Measurements from ENCODE around the gene SPACA4.
"Not testable (repeated sequence)": the region's sequence is repeated elsewhere in the genome, so short reads cannot be mapped to it uniquely, and the experiment has no call there.

The SPACA4 gene

DNA sequence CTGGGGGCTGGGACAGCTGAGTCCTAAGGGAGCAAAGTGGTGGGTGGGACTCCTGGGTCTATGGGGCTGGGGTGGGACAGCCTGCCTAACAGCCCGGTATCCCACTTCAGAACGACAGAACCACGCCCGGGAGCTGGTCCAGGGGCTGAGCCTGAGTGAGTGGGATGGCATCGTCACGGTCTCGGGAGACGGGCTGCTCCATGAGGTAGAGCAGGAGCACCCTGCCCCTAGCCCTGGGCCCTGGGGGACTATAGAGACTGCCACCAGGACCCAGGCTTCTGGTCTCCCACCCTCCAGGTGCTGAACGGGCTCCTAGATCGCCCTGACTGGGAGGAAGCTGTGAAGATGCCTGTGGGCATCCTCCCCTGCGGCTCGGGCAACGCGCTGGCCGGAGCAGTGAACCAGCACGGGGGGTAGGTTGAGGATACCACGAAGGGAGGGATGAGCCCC lies 21.3 kb downstream of the SPACA4 start:
- POLR2A ChIA-PET, result no interaction called here
- DNase-seq (ENCODE audit: extremely low spot score), result no peak
- TF ChIP-seq, protein P1, sequence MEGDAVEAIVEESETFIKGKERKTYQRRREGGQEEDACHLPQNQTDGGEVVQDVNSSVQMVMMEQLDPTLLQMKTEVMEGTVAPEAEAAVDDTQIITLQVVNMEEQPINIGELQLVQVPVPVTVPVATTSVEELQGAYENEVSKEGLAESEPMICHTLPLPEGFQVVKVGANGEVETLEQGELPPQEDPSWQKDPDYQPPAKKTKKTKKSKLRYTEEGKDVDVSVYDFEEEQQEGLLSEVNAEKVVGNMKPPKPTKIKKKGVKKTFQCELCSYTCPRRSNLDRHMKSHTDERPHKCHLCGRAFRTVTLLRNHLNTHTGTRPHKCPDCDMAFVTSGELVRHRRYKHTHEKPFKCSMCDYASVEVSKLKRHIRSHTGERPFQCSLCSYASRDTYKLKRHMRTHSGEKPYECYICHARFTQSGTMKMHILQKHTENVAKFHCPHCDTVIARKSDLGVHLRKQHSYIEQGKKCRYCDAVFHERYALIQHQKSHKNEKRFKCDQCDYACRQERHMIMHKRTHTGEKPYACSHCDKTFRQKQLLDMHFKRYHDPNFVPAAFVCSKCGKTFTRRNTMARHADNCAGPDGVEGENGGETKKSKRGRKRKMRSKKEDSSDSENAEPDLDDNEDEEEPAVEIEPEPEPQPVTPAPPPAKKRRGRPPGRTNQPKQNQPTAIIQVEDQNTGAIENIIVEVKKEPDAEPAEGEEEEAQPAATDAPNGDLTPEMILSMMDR (IDR thresholded peaks at IDR 0.05; ENCODE audit: control extremely low read depth, extremely low read depth, low read depth, missing control alignments), result no peak
- CTCF ChIA-PET, result interaction anchor here (0.8 to 1.4 kb wide), 3 partner anchors 11 to 138 kb away, joined by 3 read pairs; no protein-coding TSS in a partner anchor

DNA sequence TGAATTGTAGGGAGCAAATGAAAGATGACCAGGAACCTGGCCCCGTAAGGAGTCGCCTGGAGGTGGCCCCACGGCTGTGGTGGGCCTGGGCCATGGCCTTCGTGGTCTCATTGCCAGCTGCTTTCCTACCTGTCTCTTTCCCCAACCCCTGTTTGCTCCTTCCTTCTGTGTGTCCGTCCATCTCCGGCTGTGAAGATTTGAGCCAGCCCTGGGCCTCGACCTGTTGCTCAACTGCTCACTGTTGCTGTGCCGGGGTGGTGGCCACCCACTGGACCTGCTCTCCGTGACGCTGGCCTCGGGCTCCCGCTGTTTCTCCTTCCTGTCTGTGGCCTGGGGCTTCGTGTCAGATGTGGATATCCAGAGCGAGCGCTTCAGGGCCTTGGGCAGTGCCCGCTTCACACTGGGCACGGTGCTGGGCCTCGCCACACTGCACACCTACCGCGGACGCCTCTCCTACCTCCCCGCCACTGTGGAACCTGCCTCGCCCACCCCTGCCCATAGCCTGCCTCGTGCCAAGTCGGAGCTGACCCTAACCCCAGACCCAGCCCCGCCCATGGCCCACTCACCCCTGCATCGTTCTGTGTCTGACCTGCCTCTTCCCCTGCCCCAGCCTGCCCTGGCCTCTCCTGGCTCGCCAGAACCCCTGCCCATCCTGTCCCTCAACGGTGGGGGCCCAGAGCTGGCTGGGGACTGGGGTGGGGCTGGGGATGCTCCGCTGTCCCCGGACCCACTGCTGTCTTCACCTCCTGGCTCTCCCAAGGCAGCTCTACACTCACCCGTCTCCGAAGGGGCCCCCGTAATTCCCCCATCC lies 22.1 kb downstream of the SPACA4 start:
- POLR2A ChIA-PET, result no interaction called here
- TF ChIP-seq, protein P1 (IDR thresholded peaks at IDR 0.05; ENCODE audit: control extremely low read depth, extremely low read depth, low read depth, missing control alignments), result no peak
- CTCF ChIA-PET, result interaction anchor here (0.8 to 1.2 kb wide), 2 partner anchors 12 to 113 kb away, joined by 3 read pairs; no protein-coding TSS in a partner anchor
- DNase-seq (ENCODE audit: extremely low spot score), result no peak

DNA sequence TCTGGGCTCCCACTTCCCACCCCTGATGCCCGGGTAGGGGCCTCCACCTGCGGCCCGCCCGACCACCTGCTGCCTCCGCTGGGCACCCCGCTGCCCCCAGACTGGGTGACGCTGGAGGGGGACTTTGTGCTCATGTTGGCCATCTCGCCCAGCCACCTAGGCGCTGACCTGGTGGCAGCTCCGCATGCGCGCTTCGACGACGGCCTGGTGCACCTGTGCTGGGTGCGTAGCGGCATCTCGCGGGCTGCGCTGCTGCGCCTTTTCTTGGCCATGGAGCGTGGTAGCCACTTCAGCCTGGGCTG lies 22.7 kb downstream of the SPACA4 start:
- POLR2A ChIA-PET, result no interaction called here
- CTCF ChIA-PET, result no interaction called here
- DNase-seq (ENCODE audit: extremely low spot score), result no peak
- TF ChIP-seq, protein P1 (IDR thresholded peaks at IDR 0.05; ENCODE audit: control extremely low read depth, extremely low read depth, low read depth, missing control alignments), result no peak

DNA sequence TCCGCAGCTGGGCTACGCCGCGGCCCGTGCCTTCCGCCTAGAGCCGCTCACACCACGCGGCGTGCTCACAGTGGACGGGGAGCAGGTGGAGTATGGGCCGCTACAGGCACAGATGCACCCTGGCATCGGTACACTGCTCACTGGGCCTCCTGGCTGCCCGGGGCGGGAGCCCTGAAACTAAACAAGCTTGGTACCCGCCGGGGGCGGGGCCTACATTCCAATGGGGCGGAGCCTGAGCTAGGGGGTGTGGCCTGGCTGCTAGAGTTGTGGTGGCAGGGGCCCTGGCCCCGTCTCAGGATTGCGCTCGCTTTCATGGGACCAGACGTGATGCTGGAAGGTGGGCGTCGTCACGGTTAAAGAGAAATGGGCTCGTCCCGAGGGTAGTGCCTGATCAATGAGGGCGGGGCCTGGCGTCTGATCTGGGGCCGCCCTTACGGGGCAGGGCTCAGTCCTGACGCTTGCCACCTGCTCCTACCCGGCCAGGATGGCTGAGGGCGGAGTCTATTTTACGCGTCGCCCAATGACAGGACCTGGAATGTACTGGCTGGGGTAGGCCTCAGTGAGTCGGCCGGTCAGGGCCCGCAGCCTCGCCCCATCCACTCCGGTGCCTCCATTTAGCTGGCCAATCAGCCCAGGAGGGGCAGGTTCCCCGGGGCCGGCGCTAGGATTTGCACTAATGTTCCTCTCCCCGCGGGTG lies 23.2 kb downstream of the SPACA4 start:
- POLR2A ChIA-PET, result interaction anchor here (1.4 kb wide), 1 partner anchor 11 kb away, joined by 5 read pairs; the partner anchor contains the start of genes RPL18 and SPHK2
- CTCF ChIA-PET, result no interaction called here
- TF ChIP-seq, protein P1 (IDR thresholded peaks at IDR 0.05; ENCODE audit: control extremely low read depth, extremely low read depth, low read depth, missing control alignments), result no peak
- no peak for DNase-seq (ENCODE audit: extremely low spot score)

DNA sequence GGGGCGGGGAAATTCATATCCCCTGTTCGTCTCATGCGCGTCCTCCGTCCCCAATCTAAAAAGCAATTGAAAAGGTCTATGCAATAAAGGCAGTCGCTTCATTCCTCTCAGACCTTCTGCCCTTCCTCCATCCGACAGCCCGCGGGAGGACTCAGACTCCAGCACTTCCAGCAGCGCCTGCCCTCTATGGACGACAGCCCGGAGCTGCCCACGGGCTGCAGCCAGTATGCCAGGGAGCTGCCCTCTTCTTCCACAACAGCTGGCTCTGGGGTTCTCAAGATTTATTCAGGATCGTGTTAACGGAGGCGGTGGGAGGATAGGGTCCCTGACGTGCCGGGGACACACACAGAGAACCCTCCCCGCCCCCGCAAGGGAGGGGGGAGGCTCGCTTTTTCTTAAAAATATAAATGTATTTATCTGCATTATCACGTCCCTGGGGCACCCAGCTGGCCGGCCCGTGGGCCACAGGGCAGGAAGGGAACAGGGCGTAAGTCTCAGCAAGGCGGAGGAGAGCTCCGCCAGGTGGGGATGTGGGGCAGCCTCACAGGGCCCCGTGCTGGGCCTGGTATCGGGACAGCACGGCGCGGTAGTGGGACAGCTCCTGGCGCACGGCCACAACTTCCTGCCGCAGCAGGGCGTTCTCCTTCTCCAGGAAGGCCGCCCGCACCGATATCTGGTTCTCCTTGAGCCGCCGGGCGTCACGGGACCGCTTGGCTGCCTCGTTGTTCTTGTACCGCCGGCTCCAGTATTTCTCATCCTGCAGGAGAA lies 23.9 kb downstream of the SPACA4 start:
- TF ChIP-seq, protein P1 (IDR thresholded peaks at IDR 0.05; ENCODE audit: control extremely low read depth, extremely low read depth, low read depth, missing control alignments), result no peak
- DNase-seq (ENCODE audit: extremely low spot score), result no peak
- POLR2A ChIA-PET, result interaction anchor here (1.4 kb wide), 1 partner anchor 11 kb away, joined by 5 read pairs; the partner anchor contains the start of genes RPL18 and SPHK2
- CTCF ChIA-PET, result no interaction called here

DNA sequence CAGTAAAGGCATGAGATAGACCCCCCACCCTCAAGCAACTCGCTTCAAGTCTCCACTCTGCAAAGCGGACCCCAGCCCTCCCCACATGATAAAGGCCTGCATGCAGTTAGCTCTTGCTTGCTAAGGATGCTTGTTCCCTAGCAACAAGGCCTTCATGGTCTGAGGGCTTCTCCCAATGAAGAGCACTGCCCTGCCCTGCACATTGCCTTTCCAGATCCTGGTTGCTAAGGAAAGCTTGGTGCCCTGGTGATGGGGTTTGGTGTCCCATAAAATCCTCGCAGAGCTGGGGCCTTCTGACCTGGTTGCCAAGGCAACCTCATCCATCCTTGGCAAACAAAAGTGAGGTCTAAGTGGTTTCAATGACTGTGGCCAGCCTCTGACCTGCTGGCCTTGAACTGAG lies 24.7 kb downstream of the SPACA4 start:
- DNase-seq (ENCODE audit: extremely low spot score), result no peak
- TF ChIP-seq, protein P1 (IDR thresholded peaks at IDR 0.05; ENCODE audit: control extremely low read depth, extremely low read depth, low read depth, missing control alignments), result no peak
- ChIA-PET POLR2A (interaction anchor here (1.4 to 3.4 kb wide), 2 partner anchors 12 kb away, joined by 5 to 16 read pairs; partner anchors contain the start of genes RPL18 and SPHK2), CTCF (interaction anchor here (1.0 to 2.2 kb wide), 2 partner anchors 15 to 23 kb away, joined by 4 to 5 read pairs; partner anchors contain the start of gene CA11)

DNA sequence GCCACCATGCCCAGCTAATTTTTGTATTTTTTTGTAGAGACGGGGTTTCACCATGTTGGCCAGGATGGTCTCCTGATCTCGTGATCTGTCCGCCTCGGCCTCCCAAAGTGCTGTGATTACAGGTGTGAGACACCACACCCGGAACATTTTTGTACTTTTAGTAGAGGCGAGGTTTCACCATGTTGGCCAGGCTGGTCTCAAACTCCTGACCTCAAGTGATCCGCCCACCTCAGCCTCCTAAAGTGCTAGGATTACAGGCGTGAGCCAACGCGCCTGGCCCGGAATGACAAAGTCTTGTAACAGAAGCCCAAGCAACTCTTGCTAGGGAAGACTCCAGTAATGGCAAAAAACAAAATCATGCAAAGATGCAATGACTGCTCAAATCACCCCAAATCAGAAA lies 25.7 kb downstream of the SPACA4 start:
- not testable (repeated sequence) for DNase-seq (ENCODE audit: extremely low spot score)
- ChIA-PET CTCF (interaction anchor here (1.0 to 2.2 kb wide), 2 partner anchors 14 to 24 kb away, joined by 4 to 5 read pairs; partner anchors contain the start of gene CA11), POLR2A (interaction anchor here (0.7 to 3.4 kb wide), 2 partner anchors 10 to 13 kb away, joined by 5 to 16 read pairs; partner anchors contain the start of genes RPL18 and SPHK2)
